ENCODE measurements around the gene TWSG1. TPM values are rescaled to one million over a fixed set of nuclear protein-coding genes. Genes with fewer than 3 reads are reported as not detected.

The TWSG1 gene
- total and polyA plus RNA-seq, 2 donors (not counting 3 experiments of a cell fraction or from before 2014, with no cell fraction given) = 52.4 to 57.4 TPM

- Histone ChIP-seq H3K9ac (replicated peaks; ENCODE audit: extremely low read depth, insufficient read depth, low read length) (no peak overlapping the region), H3K79me2 (ENCODE audit: control insufficient read depth, insufficient read depth, low read length) (no peaks in the 10 kb centered on the region), H3K9me3 (replicated peaks; ENCODE audit: control insufficient read depth, insufficient read depth, low read length) (no peaks in the 10 kb centered on the region), H2AFZ (ENCODE audit: low read depth, low read length) (no peak overlapping the region), H3K36me3 (ENCODE audit: control insufficient read depth in 2 of 2, extremely low read depth in 1 of 2, insufficient read depth in 2 of 2, low read length in 2 of 2) (no peaks in the 10 kb centered on the region), H3K9me1 (replicated peaks; ENCODE audit: control insufficient read depth, extremely low read depth, insufficient read depth, low read length) (no peaks in the 10 kb centered on the region), H3K4me3 (replicated peaks in 1 of 3; ENCODE audit: insufficient read depth in 1 of 3, low read depth in 1 of 3, low read length in 3 of 3) (no peak overlapping the region), H3K27me3 (ENCODE audit: control insufficient read depth in 2 of 2, insufficient read depth in 2 of 2, low read length in 2 of 2) (peaks cover 0 to 4% of the 10 kb centered on the region in 2 experiments), H3K4me1 (ENCODE audit: control insufficient read depth, extremely low read depth, insufficient read depth, low read length) (no peaks in the 10 kb centered on the region), H3K4me2 (ENCODE audit: insufficient read depth, low read length) (no peak overlapping the region), H4K20me1 (replicated peaks; ENCODE audit: control insufficient read depth, extremely low read depth, insufficient read depth, low read length) (no peaks in the 10 kb centered on the region), H3K27ac (ENCODE audit: insufficient read depth, low read depth, low read length) (no peak overlapping the region)
- DNase-seq (ENCODE audit: low read depth, low spot score) (no peak), FAIRE-seq (no peak)
- TF ChIP-seq MAX (IDR thresholded peaks at IDR 0.05; ENCODE audit: insufficient read depth, insufficient read length) (no peak), FOS (IDR thresholded peaks at IDR 0.05; ENCODE audit: borderline replicate concordance, insufficient read depth, low read length) (no peak), MYC (IDR thresholded peaks at IDR 0.05; ENCODE audit: low read depth, low read length) (no peak), POLR2A (IDR thresholded peaks at IDR 0.05; ENCODE audit: low read depth, low read length) (no peak), EZH2 (IDR thresholded peaks at IDR 0.05; ENCODE audit: borderline replicate concordance, low read depth, low read length, severe bottlenecking) (no peak), CTCF (IDR thresholded peaks at IDR 0.05; ENCODE audit: extremely low read depth in 1 of 2, insufficient read depth in 1 of 2, low read depth in 1 of 2, low read length in 2 of 2) (no peak), GATA2 (IDR thresholded peaks at IDR 0.05; ENCODE audit: insufficient read depth, insufficient read length, low read depth, low read length) (no peak), POLR2AphosphoS5 (IDR thresholded peaks at IDR 0.05; ENCODE audit: insufficient read depth, low read depth, low read length) (no peak), JUN (IDR thresholded peaks at IDR 0.05; ENCODE audit: borderline replicate concordance, insufficient read depth, insufficient read length, low read depth) (no peak)
- POLR2A ChIA-PET = no interaction called here
- BruUV-seq (replicated peaks) = no TSS peak
- CTCF ChIA-PET = no interaction called here
- intact Hi-C loops (cut with micrococcal nuclease) (no loop called here), dilution Hi-C loops (cut with MboI; ENCODE audit: extremely low pct_ligation_motif_present, low sequenced_read_pairs) (no loop called here)
Observed at GRCh38 chr18:9433671-9434121, 99.1 kb downstream of the TWSG1 start.
